ENCODE results near the gene BBS12. TPM values are rescaled to one million over a fixed set of nuclear protein-coding genes. Genes with fewer than 3 reads are reported as not detected.

BBS12 gene
- total and polyA plus RNA-seq, 12 donors, result 1.1 to 13.3 (median 4.7) TPM

- H3K9me3 ChIP-seq, result no peaks in the 10 kb centered on the region
- DNase-seq, result no peak
- no peak overlapping the region for H3K27ac ChIP-seq
- no peak for TF ChIP-seq CTCF (IDR thresholded peaks at IDR 0.05)
- H3K36me3 ChIP-seq, result no peaks in the 10 kb centered on the region
- H3K27me3 ChIP-seq, result no peaks in the 10 kb centered on the region
- no peak for ATAC-seq
- H3K4me1 ChIP-seq, result peaks cover 0 to 23% (median 20%) of the 10 kb centered on the region in 9 donors
- H3K4me3 ChIP-seq, result no peak overlapping the region
- intact Hi-C loops (cut with DNase I), result no loop called here
These were observed 61.3 kb downstream of the BBS12 start for GRCh38 chr4:122793811-122794210.

Other genes starting within 250 kb of the BBS12 start
- not detected for gene IL21, start 111.6 kb upstream of the BBS12 start, total RNA-seq
- not detected for gene IL21, start 111.6 kb upstream of the BBS12 start, polyA plus RNA-seq
- gene FGF2, start 94.1 kb downstream of the BBS12 start, total RNA-seq, result 1 to 10 TPM; 3.4 to 8.6 (median 6.0) TPM
- 1 to 10 TPM; 2.9 to 3.1 TPM for gene FGF2, start 94.1 kb downstream of the BBS12 start, polyA plus RNA-seq
- 10 to 100 TPM; 10.9 to 18.3 (median 14.9) TPM for gene NUDT6, start 189.9 kb downstream of the BBS12 start, total RNA-seq
- gene NUDT6, start 189.9 kb downstream of the BBS12 start, polyA plus RNA-seq, result 10 to 100 TPM in 1 of 2 donors, 1 to 10 TPM in 1; 7.7 to 25.1 TPM

Measured in heart right ventricle (tissue), 16 donors.